Right kidney (tissue), 1 donor: ENCODE results near the gene SLC16A1.
"Not testable (repeated sequence)": the region's sequence is repeated elsewhere in the genome, so short reads cannot be mapped to it uniquely, and the experiment has no call there.

Experiments
- DNase-seq: peaks from one replicate; pipeline ENCODE4 v3.0.0-alpha.2; 2016

The SLC16A1 gene

DNA sequence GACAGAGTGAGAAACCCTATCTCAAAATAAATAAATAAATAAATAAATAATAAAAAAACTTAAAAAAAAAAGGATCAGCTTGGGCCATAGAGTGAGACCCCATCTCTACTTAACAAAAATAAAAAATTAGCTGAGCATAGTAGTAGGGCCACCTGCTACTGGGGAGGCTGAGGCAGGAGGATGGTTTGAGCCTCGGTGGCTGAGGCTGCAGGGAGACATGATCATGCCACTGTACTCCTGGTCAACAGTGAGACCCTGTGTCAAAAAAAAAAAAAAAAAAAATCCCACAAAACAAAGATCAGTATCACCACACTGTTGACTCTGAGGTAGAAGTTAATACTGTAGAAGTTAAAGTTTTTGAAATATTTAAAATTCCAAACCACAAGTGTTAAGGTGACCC, 29.1 kb downstream of the SLC16A1 start:
- DNase-seq = no peak

DNA sequence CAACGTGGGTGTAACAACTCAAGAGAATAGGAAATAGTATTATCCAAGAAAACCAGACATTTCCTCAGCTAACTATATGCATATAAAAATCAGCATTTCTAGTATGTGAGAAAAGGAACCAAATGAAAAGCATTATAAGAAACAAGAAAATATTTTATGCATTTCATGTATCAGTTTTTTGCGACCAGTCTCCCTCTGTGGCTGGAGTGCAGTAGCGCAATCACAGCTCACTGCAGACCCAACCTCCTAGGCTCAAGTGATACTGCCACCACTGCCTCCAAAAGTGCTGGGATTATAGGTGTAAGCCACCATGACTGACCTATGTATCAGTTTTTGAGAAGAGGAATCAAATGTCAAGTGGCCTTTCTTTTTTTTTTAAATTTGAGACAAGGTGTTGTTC, 31.0 kb downstream of the SLC16A1 start:
- no peak for DNase-seq

GRCh38 chr1:112923959-112924349, 32.0 kb downstream of the SLC16A1 start:
- DNase-seq = no peak

- no peak for DNase-seq
These were observed 32.6 kb downstream of the SLC16A1 start for GRCh38 chr1:112923234-112923958.

- no peak for DNase-seq
These were observed 44.3 kb downstream of the SLC16A1 start for GRCh38 chr1:112911506-112912220.

DNA sequence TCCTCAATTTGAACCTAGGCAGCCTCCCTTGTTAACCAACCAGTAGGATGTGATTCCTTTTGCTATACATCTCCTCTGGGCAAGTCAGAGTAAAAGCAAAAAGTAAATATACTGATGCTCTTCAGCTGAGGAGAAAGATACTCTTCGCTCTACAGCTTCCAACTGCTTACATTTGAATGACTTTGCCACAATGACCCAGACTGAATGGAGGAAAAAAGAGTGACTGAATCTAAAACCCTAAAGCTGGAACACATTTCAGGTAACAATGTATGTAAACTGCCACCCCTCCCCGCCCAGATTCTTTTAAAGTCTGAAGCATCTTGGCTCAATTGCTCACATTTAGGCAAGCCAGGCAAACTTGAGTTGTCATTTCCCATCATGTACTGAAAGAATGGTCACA, 46.1 kb downstream of the SLC16A1 start:
- no peak for DNase-seq

GRCh38 chr1:112906150-112906698, 49.8 kb downstream of the SLC16A1 start:
- no peak for DNase-seq

DNA sequence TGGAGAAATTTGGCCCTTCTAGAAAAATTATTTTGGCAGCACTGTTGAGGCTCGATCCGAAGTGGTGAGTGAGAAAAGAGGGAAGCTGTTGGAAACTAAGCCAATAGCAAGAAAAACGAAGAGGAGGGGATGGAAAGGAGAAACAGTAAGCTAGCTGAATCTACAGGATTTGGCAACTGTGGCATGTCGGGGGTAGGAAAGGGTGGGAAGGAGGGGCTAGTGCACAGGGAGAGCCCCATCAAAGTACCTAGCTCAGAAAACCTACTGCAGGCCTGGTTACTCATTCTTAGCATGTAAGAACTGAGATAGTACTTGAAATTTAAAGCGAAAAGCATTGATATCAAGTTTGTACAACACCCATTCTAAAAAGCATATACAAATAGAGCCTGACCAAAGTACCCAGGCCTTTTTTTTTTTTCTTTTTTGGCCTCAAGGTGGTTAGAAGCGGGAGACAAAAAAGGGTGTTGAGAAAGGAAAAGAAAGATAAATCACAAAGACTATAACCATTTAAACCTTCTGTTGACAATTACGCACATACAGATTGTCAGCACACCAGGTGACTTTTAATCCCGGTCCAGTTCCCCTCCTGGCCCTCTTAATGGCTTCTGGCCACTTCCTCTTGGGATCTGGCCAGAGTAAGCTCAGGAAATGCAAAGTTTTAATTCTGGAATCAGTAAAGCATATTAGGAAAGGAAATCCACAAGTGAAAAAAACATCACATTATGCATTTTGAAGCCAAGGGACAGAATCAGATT, 50.4 kb downstream of the SLC16A1 start:
- no peak for DNase-seq

DNA sequence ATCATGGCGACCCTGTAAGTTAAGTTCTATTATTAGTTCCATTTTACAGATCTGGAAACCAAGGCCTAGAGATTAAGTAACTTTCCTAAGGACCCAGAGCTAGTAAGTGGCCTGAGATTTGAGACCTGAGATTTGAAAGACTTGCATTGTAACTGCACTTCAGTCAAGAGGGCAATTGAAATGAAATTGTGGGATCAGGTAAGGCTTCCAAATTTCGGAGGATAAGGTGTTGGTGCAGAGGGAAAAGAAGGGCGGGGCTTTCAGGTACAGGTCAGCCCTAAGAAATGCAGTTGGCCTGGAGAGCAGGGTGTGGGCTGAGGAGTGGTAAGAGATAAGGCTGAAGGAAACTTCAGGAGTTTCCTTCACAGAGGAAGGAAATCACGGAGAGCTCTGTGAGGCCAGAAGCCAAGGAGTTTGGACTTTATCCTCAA, 51.1 kb downstream of the SLC16A1 start:
- DNase-seq = no peak

- no peak for DNase-seq
These were observed 51.7 kb downstream of the SLC16A1 start for GRCh38 chr1:112904071-112904830.

DNA sequence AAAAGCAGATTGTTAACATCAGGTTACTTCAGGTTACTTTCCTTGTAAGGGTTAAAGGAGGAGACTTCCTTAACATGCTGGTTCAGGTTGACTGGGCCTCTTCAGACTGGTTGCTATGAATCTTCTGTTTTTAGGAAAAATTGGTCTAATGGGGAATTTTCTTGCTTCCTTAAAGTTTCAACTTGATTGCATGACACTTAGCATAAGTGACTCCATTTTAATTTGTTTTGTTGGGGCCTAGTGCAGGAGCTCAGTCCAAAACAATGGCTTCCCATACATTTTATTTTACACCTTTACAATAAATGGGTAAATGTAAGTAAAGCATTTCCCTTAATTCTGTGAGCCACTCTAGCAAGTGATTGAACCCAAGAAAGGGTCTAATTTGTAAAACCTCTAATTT, 53.8 kb downstream of the SLC16A1 start:
- DNase-seq = no peak

GRCh38 chr1:112901387-112901786, 54.6 kb downstream of the SLC16A1 start:
- no peak for DNase-seq

- no peak for DNase-seq
These were observed 59.2 kb downstream of the SLC16A1 start for GRCh38 chr1:112896783-112897182.

DNA sequence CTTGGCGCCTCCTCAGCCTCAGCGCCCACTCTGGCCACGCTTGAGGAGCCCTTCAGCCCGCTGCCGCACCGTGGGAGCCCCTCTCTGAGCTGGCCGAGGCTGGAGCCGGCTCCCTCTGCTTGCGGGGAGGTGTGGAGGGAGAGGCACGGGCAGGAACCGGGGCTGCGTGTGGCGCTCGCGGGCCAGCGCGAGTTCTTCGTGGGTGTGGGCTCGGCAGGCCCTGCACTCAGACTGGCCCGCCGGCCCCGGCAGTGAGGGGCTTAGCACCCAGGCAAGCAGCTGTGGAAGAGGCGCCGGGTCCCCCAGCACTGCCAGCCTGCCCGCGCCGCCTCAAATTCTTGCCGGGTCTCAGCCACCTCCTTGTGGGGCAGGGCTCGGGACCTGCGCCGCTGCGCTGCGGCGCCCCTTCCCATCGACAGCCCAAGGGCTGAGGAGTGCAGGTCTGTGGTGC, 61.4 kb downstream of the SLC16A1 start:
- no peak for DNase-seq

- no peak for DNase-seq
These were observed 62.0 kb downstream of the SLC16A1 start for GRCh38 chr1:112894010-112894292.

DNA sequence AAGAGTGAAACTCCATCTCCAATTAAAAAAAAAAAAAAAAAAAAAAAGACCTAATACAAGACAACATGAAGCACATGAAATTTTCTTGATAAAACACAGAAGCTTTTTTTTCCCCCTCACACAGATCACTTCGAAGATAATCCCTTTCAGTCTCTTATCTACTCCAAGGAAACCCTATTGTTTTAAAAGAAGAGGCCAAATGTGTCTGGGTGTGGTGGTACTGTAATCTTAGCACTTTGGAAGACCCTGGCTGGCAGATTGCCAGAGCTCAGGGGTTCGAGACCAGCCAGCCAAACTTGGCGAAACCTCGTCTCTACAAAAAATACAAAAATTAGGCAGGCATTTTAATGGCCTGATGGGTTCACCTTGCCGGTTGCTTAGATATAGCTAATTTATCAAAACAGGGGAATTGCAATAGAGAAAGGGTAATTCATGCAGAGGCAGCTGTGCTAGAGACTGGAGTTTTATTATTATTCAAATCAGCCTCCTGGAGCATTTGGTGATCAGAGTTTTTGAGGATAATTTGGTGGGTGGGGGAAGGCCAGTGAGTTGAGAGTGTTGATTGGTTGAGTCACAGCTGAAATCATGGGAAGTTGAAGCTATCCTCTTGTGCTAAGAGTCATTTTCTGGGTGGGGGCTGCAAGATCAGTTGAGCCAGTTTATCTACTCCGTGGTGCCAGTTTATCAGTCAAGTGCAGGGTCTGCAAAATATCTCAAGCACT, 62.5 kb downstream of the SLC16A1 start:
- no peak for DNase-seq

DNA sequence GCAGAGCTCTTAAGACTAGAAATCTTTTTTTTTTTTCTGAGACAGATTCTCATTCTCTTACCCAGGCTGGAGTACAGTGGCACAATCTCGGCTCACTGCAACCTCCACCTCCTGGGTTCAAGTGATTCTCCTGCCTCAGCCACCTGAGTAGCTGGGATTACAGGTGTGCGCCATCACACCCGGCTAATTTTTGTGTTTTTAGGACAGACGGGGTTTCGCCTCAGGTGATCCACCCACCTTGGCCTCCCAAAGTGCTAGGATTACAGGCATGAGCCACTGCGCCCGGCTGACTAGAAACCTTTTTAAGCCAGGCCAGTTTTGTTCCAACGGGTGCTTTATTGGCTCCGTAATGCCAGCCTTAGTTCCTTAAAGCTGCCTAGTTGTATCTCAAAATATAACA, 66.1 kb downstream of the SLC16A1 start:
- not testable (repeated sequence) for DNase-seq

DNA sequence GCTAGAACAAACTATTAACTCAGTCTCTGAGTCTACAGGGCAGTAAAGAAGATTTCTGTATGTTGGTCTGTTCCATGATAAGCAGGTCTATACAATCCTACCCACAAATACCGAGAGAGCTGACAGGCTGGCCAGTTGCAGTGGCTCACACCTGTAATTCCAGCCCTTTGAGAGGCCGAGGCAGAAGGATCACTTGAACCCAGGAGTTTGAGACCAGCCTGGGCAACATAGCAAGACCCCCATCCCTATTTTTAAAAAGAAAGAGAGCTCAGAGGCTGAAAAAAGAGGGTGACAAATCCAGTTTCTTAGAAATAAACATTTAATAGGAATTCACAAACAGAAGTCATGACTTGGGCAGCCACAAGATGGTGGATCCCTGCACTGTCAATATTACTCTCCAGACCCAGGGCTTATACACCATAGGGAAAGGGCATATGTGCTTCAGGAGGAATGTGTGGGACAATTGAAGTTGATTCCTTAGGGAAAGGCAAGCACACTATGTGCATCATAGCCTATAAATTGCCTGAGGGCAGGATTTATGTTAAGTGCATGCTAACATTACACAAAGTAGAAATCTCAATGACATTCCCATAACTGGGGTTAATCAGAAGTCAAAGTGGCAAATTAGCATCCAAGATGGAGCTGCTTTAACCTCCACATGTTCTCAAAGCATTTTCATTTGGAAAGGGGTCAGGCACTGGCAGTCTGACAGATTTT, 66.8 kb downstream of the SLC16A1 start:
- no peak for DNase-seq

DNA sequence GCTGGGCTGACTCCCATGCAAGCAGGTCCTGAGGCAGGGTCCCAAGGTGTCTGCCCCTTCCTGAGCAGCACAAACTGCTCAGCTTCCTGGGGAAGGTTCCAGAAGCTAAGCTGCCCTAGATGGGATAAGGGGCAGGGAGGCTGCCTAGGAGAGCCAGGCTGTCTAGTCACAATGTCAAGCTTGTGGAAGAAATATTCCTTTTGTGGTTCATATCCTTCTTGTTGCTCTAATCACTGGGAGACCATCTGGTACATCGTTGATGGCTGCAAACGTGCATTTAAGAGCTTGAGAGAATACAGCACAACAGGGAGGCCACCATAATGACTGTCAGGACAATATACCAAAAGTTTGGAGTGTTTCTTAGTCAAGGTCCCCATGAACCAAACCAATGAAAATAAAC, 67.4 kb downstream of the SLC16A1 start:
- no peak for DNase-seq

DNA sequence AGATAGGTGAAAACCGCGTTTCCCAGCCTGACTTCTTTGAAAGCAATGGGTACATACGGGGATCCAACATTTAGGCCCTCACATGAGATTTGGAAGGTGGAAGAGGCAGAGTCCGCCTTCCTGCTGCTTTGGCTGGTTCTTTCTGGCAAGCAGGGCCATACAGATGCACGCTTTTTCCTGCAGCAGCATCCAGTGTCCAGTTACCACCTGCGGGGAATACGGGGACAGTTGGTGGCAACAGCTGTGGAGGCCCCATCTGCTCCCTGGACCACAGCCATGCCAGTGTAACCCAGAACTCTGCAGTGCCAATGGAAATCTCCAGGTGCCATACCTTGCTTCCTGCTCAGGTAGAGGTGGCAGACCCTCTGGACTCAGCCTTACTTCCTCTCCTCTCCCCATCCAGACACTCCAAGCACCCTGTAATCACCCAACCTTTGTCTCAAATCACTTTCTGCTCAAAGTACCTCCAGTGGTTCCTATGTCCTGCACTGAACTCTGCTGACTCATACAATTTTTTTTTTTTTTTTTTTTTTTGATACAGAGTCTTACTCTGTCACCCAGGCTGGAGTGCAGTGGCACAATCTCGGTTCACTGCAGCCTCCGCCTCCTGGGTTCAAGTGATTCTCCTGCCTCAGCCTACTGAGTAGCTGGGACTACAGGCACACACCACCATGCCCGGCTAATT, 68.3 kb downstream of the SLC16A1 start:
- DNase-seq = no peak
